Ishikawa (cell line): Measurements from ENCODE around the gene CDH2.

Experiments
- CEBPB ChIP-seq: IDR thresholded peaks from 2 replicates; pipeline ENCODE4 v1.6.1; 2012
- CREB1 ChIP-seq: IDR thresholded peaks from 2 replicates; pipeline ENCODE4 v1.6.1; 2012; ENCODE audit warnings: low read depth
- EGR1 ChIP-seq: IDR thresholded peaks from 2 replicates; pipeline ENCODE4 v1.6.1; 2012
- EP300 ChIP-seq: IDR thresholded peaks from 2 replicates; pipeline ENCODE4 v1.6.1; 2012; ENCODE audit warnings: borderline replicate concordance
- FOXM1 ChIP-seq: IDR thresholded peaks from 2 replicates; pipeline ENCODE4 v1.6.1; 2012; ENCODE audit warnings: low read depth, borderline replicate concordance
- MAX ChIP-seq: IDR thresholded peaks from 2 replicates; pipeline ENCODE4 v1.6.1; 2012
- NFIC ChIP-seq: IDR thresholded peaks from 2 replicates; pipeline ENCODE4 v1.6.1; 2012
- RAD21 ChIP-seq: IDR thresholded peaks from 2 replicates; pipeline ENCODE4 v1.6.1; 2012; ENCODE audit warnings: low read depth
- REST ChIP-seq: IDR thresholded peaks from 2 replicates; pipeline ENCODE4 v1.6.1; 2012; ENCODE audit warnings: low read depth, mild to moderate bottlenecking
- TAF1 ChIP-seq: IDR thresholded peaks from 2 replicates; pipeline ENCODE4 v1.6.1; 2012; ENCODE audit warnings: low read depth, mild to moderate bottlenecking
- TCF12 ChIP-seq: IDR thresholded peaks from 2 replicates; pipeline ENCODE4 v1.6.1; 2012; ENCODE audit warnings: low read depth
- TEAD4 ChIP-seq: IDR thresholded peaks from 2 replicates; pipeline ENCODE4 v1.6.1; 2012
- USF1 ChIP-seq: IDR thresholded peaks from 2 replicates; pipeline ENCODE4 v1.6.1; 2012
- YY1 ChIP-seq: IDR thresholded peaks from 2 replicates; pipeline ENCODE4 v1.6.1; 2012; ENCODE audit warnings: low read depth
- ZBTB7A ChIP-seq: IDR thresholded peaks from 2 replicates; pipeline ENCODE4 v1.6.1; 2012; ENCODE audit warnings: low read depth

Gene CDH2

GRCh38 chr18:28136071-28136470, 40.9 kb downstream of the CDH2 start:
- no peak for TF ChIP-seq TAF1
- no peak for TF ChIP-seq REST
- TF ChIP-seq ZBTB7A: no peak
- no peak for TF ChIP-seq USF1

GRCh38 chr18:28134774-28135173, 42.2 kb downstream of the CDH2 start:
- TF ChIP-seq NFIC (no peak), TAF1 (no peak), CREB1 (no peak), EP300 (no peak), TCF12 (no peak), YY1 (no peak), TEAD4 (no peak), RAD21 (no peak), CEBPB (no peak), USF1 (no peak), REST (no peak), FOXM1 (no peak), EGR1 (no peak)

GRCh38 chr18:28132084-28132483, 44.8 kb downstream of the CDH2 start:
- TF ChIP-seq NFIC (no peak), RAD21 (no peak), CEBPB (no peak), TEAD4 (no peak), MAX (no peak), REST (no peak), TCF12 (no peak), YY1 (no peak), CREB1 (no peak), FOXM1 (no peak)

- no peak for TF ChIP-seq EP300
- TF ChIP-seq TCF12: no peak
- no peak for TF ChIP-seq TEAD4
- TF ChIP-seq USF1: no peak
- TF ChIP-seq FOXM1: no peak
- TF ChIP-seq RAD21: no peak
- TF ChIP-seq CREB1: no peak
- no peak for TF ChIP-seq EGR1
- no peak for TF ChIP-seq NFIC
- no peak for TF ChIP-seq REST
- no peak for TF ChIP-seq YY1
- TF ChIP-seq TAF1: no peak
- TF ChIP-seq MAX: no peak
- no peak for TF ChIP-seq ZBTB7A
These were observed 48.3 kb downstream of the CDH2 start for GRCh38 chr18:28128659-28128980.
